ENCODE results near the gene FBRSL1. TPM values are rescaled to one million over a fixed set of nuclear protein-coding genes. Genes with fewer than 3 reads are reported as not detected.

Gene FBRSL1
- 94.9 to 117 TPM (median 106 TPM) in 5 replicates for total RNA-seq (2022; extraction: Qiagen RNA extraction)

DNA sequence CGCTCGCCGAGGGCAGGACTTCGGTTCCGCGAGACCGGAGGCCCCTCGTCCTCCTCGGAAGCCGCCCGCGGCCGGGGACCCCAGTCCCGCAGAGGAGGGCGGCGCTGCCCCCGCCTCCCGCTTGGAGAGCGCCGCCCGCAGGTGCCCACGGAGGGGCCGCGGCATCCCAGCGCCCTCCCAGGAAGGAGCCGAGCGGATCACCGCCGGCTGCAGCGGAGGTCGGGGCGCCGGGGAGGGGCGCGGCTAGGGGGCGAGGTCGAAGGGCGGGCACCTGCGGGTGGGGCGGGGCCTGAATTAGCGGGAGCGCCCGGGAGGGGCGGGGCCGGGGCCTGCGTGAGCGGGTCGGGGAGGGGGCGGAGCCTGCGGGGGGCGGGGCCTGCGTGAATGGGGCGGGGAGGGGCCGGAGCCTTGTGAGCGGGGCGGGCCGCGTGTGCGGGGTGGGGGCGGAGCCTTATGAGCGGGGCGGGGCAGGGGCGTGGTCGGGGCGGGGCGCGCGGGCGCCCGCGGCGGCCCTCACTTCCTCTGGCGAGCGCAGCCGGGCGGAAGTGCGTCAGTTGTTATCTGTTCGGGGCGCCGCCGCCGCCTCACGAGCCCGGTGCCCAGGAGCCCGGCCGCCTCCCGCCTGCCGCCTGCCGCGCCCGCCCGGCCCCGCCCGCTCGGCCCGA, at the start of gene FBRSL1:
TSS of gene FBRSL1 (plus strand) at position 550 of the 665 bp plus-strand sequence.

Other genes starting within 250 kb of the FBRSL1 start
- 2.8 to 5.5 TPM (median 4.2 TPM) in 5 replicates for gene GALNT9, start 160.6 kb upstream of the FBRSL1 start, total RNA-seq (2022; extraction: Qiagen RNA extraction)
- not detected in 5 replicates for gene LRCOL1, start 120.4 kb downstream of the FBRSL1 start, total RNA-seq (2022; extraction: Qiagen RNA extraction)
- gene P2RX2, start 128.6 kb downstream of the FBRSL1 start, total RNA-seq (2022; extraction: Qiagen RNA extraction) = not detected in 5 replicates
- gene POLE, start 197.2 kb downstream of the FBRSL1 start, total RNA-seq (2022; extraction: Qiagen RNA extraction) = 41.2 to 48.8 TPM (median 45.7 TPM) in 5 replicates
- 22.0 to 32.8 TPM (median 31.4 TPM) in 5 replicates for gene PXMP2, start 197.4 kb downstream of the FBRSL1 start, total RNA-seq (2022; extraction: Qiagen RNA extraction)
- 43.5 to 55.2 TPM (median 51.9 TPM) in 5 replicates for gene PGAM5, start 220.7 kb downstream of the FBRSL1 start, total RNA-seq (2022; extraction: Qiagen RNA extraction)

All from A549 treated with AZD2906 at 1 μM for 4 hours (cell line).